ENCODE results near the gene LARP4. TPM values are rescaled to one million over a fixed set of nuclear protein-coding genes. Genes with fewer than 3 reads are reported as not detected.

The LARP4 gene
- total and polyA plus RNA-seq, 2 of the 4 experiments (the other 2 are of a cell fraction): 11.3 to 42.5 TPM

GRCh38 chr12:50440288-50440687 is 39.6 kb downstream of the LARP4 start:
- intact Hi-C loops (cut with micrococcal nuclease): no loop called here
- no TSS peak for BruUV-seq (replicated peaks)
- no peaks in the 10 kb centered on the region for H3K27me3 ChIP-seq (ENCODE audit: control insufficient read depth, insufficient read depth, low read length)
- no peak overlapping the region for H2AK9ac ChIP-seq (replicated peaks; ENCODE audit: low read depth, low read length, poor library complexity)
- H4K20me1 ChIP-seq (ENCODE audit: insufficient read depth, low read length): no peaks in the 10 kb centered on the region
- no peak overlapping the region for H2AFZ ChIP-seq (replicated peaks; ENCODE audit: low read length, poor library complexity)
- no peak overlapping the region for H3K4ac ChIP-seq (ENCODE audit: low read depth, low read length)
- no peaks in the 10 kb centered on the region for H3K9me3 ChIP-seq (ENCODE audit: control insufficient read depth, insufficient read depth, low read length)
- H3K27ac ChIP-seq (ENCODE audit: insufficient read depth, low read length): no peak overlapping the region
- in situ Hi-C loops (cut with MboI; ENCODE audit: low sequenced_read_pairs): no loop called here
- H2BK5ac ChIP-seq (ENCODE audit: low read depth, low read length, poor library complexity, severe bottlenecking): no peak overlapping the region
- H3K36me3 ChIP-seq (ENCODE audit: control insufficient read depth, insufficient read depth, low read length): peaks cover 30% of the 10 kb centered on the region
- H2BK15ac ChIP-seq (ENCODE audit: low read depth, low read length): no peak overlapping the region
- ATAC-seq (ENCODE audit: low read depth) (no peak), DNase-seq (no peak)
- H4K8ac ChIP-seq (ENCODE audit: low read depth in 2 of 2, low read length in 2 of 2): no peak overlapping the region
- no peak overlapping the region for H3K14ac ChIP-seq (replicated peaks; ENCODE audit: low read depth, low read length)
- no peak overlapping the region for H2BK120ac ChIP-seq (ENCODE audit: low read depth, low read length)
- H2BK20ac ChIP-seq (ENCODE audit: low read depth, low read length): no peak overlapping the region
- dilution Hi-C loops (cut with HindIII; ENCODE audit: low sequenced_read_pairs, unreplicated experiment): no loop called here
- no peak overlapping the region for H2AK5ac ChIP-seq (ENCODE audit: low read depth, low read length)
- no peak overlapping the region for H3K9ac ChIP-seq (ENCODE audit: low read depth, low read length)
- POLR2A ChIA-PET (ENCODE audit: unreplicated experiment): interaction anchor here (0.6 kb wide), 1 partner anchor 35 kb away, joined by 3 read pairs; no protein-coding TSS in a partner anchor
- H3K79me1 ChIP-seq (ENCODE audit: low read depth in 1 of 2, low read length in 2 of 2): peaks cover 3 to 12% of the 10 kb centered on the region in 2 experiments; a peak in 2 of 4 replicates
- no peak overlapping the region for H3K4me2 ChIP-seq (ENCODE audit: low read depth, low read length)
- 0 out of 2 replicates have a peak, but pooled peaks cover 2% of the 10 kb centered on the region for H3K9me1 ChIP-seq (ENCODE audit: insufficient read depth, low read length)
- no peak overlapping the region for H3K4me3 ChIP-seq (ENCODE audit: insufficient read depth, low read depth, low read length)
- H3K23ac ChIP-seq (ENCODE audit: low read depth, low read length): no peak overlapping the region
- no peak for TF ChIP-seq MAFK (IDR thresholded peaks at IDR 0.05; ENCODE audit: low read depth, low read length)
- no peak for TF ChIP-seq RAD21 (IDR thresholded peaks at IDR 0.05; ENCODE audit: low read length)
- no peak overlapping the region for H4K5ac ChIP-seq (ENCODE audit: low read depth, low read length)
- H3K4me1 ChIP-seq (ENCODE audit: control insufficient read depth, insufficient read depth, low read length): no peaks in the 10 kb centered on the region
- no peak overlapping the region for H4K91ac ChIP-seq (ENCODE audit: insufficient read depth, low read depth, low read length)
- CTCF ChIA-PET: no interaction called here
- H3K18ac ChIP-seq (ENCODE audit: low read depth, low read length): no peak overlapping the region
- H3K56ac ChIP-seq (ENCODE audit: extremely low read depth, insufficient read depth, low read length): no peak overlapping the region

Measured in IMR-90 (cell line).